ENCODE measurements around the gene THTPA.

GRCh38 chr14:23546450-23547035 lies 9.5 kb upstream of the THTPA start:
- no peak for TF ChIP-seq CTCF (IDR thresholded peaks at IDR 0.05)
- TF ChIP-seq EZH2 (IDR thresholded peaks at IDR 0.05; ENCODE audit: borderline replicate concordance, insufficient read depth, low read depth, low read length, poor library complexity, severe bottlenecking) = no peak
